ENCODE data around the gene TTI1. TPM values are rescaled to one million over a fixed set of nuclear protein-coding genes. Genes with fewer than 3 reads are reported as not detected.

TTI1 gene
- total RNA-seq, 1 donor from 2014 or later: 43.8 TPM

DNA sequence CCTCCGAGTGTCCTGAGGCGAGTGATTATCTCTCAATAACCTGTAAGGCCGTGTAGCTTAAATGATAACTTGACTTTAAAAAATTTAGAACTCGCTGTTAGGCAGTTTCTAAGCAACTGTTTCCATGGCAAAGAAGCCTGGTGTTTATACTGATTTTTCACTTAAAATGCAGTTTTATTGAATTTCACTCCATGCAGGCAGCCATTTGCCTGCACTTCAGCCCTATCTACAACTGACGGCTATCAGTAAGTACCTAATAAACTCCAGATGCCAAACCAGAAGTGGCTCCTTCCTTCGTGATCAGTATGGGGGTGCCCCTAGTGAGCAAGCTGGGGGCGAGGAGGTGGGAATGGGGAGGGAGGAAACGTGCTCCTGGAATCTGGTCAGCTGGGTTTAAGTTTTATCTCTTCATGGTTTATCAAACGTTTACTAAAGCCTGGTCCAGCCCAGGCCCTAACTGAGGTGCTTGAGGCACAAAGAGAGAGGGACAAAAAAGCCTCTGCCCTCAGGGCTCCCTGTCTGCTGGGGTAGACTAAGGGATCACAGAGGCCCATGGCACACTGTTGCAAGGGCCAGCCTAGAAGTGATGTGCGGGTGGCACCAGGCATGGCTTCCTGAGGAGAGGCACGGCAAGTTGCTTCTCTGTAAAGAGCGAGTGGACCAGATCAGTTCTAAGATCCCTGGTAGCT is 45.5 kb downstream of the TTI1 start:
- Mint-ChIP-seq H3K9me3 (no peaks in the 10 kb centered on the region), H3K27ac (peak overlapping the region; percentile 70), H3K36me3 (peaks cover 7% of the 10 kb centered on the region), H3K4me1 (ENCODE audit: unreplicated experiment) (peaks cover 48% of the 10 kb centered on the region), H3K4me3 (peak overlapping the region; percentile 28), H3K27me3 (no peaks in the 10 kb centered on the region)
- DNase-seq (ENCODE audit: extremely low spot score, unreplicated experiment): no peak
- TF ChIP-seq CTCF (conservative IDR thresholded peaks at IDR 0.05): no peak

DNA sequence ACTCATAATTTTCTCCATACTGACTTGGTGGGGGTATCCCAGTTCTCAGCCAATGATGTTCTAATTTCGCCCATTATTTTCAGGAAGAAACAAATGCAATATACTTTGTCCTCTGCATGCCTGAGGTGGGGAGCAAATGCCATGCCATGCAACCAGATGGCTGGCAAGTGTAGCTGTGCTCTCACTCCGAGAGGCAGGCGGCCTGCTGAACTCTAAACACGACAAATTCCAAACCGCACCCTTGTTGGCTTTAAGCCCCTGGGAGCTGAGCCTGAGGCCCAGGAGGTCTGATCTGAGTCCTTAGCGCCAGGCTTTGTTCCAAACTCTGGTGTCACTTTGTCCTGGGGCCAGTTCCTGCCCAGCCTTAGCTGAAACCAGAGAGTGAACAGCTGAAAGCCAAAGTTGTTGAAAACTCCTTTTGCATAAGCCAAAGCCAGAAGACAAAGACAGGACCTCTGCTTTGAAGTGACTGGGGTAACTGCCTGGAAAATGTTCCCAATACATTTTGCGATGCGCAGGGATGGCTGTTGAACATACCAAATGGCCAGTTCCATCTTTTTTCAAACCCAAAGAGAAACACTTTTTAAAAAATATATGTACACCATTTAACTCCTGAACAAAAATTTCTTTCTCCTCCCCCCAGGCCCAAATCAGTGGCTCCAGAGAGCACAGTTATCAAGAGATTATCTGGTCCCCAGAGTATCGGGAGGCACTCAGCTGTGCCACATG is 46.2 kb downstream of the TTI1 start:
- Mint-ChIP-seq H3K27me3 (no peaks in the 10 kb centered on the region), H3K4me1 (ENCODE audit: unreplicated experiment) (peaks cover 45% of the 10 kb centered on the region), H3K36me3 (peaks cover 9% of the 10 kb centered on the region), H3K9me3 (no peaks in the 10 kb centered on the region), H3K4me3 (peak overlapping the region; percentile 28), H3K27ac (peak overlapping the region; percentile 70)
- no peak for TF ChIP-seq CTCF (conservative IDR thresholded peaks at IDR 0.05)
- no peak for DNase-seq (ENCODE audit: extremely low spot score, unreplicated experiment)

DNA sequence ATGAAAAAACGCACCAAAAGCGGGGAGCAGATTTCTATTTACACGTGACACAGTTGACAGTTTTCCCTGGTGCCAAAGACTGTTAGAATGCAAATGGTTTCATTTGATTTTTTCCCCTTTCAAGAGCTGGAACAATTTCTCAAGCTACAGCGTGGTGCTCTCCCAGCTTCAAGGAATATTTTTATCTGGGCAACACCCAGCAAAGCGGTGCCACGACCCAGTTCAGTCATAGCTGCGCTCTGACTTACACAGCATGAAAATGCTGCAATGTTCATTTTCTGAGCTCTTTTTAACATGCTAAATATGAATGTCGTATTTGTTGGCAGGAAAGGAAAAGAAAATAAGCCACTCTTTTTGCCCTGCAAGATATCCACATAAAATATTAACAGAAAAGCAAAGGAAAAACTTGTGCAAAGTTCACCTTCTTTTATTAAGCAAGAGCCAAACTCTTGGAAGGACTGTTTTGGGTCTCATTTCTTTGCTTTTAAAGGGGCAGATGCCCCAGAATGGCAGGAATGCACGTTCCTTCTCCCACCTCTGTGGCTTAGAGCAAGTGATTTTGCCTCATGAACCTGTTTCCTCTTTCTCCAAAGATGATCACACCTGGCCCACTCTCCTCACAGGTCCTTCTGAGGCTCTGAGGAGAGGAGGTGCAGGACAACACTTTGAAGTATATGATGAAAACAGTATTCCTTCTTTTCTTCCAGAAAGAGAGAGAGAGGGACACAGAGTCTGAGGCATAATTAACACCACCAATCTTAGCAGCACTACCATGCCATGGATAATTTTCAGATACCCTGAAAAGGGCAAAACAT is 47.0 kb downstream of the TTI1 start:
- no peak overlapping the region for H3K4me3 Mint-ChIP-seq
- no peak for TF ChIP-seq CTCF (conservative IDR thresholded peaks at IDR 0.05)
- H3K27ac Mint-ChIP-seq: no peak overlapping the region
- no peaks in the 10 kb centered on the region for H3K27me3 Mint-ChIP-seq
- H3K4me1 Mint-ChIP-seq (ENCODE audit: unreplicated experiment): peaks cover 40% of the 10 kb centered on the region
- DNase-seq (ENCODE audit: extremely low spot score, unreplicated experiment): no peak
- peaks cover 14% of the 10 kb centered on the region for H3K36me3 Mint-ChIP-seq
- no peaks in the 10 kb centered on the region for H3K9me3 Mint-ChIP-seq

DNA sequence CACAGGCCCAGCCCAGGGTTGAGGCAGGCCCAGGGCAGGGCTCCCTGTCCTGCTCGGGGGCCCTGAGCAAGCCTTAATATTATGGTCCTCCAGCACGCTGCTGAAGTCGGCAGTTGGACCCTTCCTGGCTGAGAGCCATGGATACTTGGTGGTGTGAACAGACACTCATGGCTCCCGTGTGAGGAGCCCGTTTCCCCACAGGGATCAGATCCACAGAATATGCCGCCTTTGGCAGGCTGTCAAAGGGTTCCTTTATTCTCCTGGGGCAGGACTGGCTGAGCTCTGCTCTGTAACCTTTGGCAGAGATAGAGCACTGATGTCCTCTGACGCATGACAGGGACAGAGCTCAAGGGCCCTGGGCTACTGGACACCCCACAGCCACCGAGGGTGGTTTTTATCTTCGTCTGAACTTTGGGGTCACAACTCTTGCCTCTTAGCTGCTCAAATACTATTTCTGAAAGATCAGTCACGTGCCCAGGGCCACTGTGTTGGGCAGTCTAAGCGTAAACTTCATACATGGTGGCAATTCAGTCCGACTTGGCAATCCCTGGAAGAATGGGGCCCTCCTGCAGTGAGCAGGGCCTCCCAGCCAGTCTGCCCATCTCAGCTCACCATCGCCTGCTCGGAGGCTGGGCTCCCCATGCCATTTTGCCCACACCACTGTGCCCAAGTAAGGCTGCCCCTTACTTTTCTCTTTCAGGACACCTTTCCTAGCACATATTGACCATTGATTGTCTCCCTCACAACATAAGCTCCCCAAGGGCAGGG is 49.1 kb downstream of the TTI1 start:
- Mint-ChIP-seq H3K4me3 (no peak overlapping the region), H3K27ac (no peak overlapping the region), H3K36me3 (peaks cover 14% of the 10 kb centered on the region), H3K27me3 (no peaks in the 10 kb centered on the region), H3K4me1 (ENCODE audit: unreplicated experiment) (peaks cover 26% of the 10 kb centered on the region), H3K9me3 (no peaks in the 10 kb centered on the region)
- TF ChIP-seq CTCF (conservative IDR thresholded peaks at IDR 0.05): no peak
- no peak for DNase-seq (ENCODE audit: extremely low spot score, unreplicated experiment)

- no peak overlapping the region for H3K27ac Mint-ChIP-seq
- peaks cover 9% of the 10 kb centered on the region for H3K36me3 Mint-ChIP-seq
- H3K4me1 Mint-ChIP-seq (ENCODE audit: unreplicated experiment): peaks cover 17% of the 10 kb centered on the region
- H3K4me3 Mint-ChIP-seq: no peak overlapping the region
- TF ChIP-seq CTCF (conservative IDR thresholded peaks at IDR 0.05): no peak
- H3K27me3 Mint-ChIP-seq: no peaks in the 10 kb centered on the region
- no peaks in the 10 kb centered on the region for H3K9me3 Mint-ChIP-seq
- DNase-seq (ENCODE audit: extremely low spot score, unreplicated experiment): no peak
These were observed 50.0 kb downstream of the TTI1 start for GRCh38 chr20:37983286-37983685.
